ENCODE measurements around the gene CDH4.

Gene CDH4

DNA sequence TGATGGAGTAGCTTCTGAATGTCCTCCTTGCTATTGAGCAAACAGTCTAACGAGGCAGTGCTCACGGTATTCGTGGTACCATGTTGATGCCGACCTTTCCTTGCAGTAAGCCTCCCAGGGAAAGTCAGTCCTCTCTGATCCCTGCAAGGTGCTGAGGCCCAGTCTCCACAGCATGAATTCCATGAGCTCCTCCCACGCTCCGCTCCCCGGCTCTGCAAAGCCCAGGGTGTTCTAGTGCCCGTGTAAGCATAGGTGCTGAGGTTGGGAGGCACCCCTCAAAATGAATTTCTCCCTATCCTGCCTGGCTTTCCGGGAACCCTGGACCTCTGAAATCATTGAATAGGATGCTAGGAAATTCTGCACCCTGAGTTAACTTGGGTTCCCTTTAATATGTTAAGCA is 562.7 kb downstream of the CDH4 start:
- DNase-seq = no peak

DNA sequence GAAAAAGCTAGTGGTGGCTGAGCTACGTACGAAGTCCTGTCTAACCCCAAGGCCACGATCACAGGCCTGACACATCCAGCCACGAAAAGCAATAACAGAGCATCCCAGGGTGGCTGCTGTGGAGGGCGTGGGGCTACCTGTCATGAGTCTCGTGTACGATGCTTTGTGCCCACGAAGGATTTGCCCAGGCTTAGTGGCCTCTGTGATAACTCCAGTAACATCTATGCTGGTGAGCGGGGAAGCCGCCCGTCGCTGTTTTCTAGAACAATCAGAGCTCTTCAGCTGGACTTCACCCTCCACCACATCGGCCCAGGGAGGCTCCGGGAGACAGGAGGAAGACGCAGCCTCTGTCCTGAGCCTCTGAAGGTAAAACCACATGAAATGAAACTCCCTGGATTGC is 563.1 kb downstream of the CDH4 start:
- no peak for DNase-seq

DNA sequence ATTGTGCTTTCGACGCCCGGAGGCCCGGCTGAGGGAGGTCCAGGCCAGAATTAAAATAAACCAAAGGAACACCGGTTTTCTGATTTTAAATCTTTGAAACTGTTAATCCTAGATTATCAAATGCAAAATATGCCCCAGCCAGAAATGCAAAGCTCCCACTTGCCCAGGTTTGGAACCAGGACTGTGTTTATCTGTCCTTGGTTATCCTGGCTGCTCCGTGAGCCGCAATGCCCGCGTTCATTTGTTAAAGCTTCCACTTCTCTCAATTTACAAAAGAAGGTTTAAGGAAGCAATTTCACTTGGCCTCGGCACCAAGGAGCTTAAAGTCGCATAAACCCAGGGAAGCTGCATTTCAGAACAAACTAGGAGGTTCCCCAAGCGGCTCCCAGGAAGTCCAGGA is 563.6 kb downstream of the CDH4 start:
- DNase-seq = no peak

DNA sequence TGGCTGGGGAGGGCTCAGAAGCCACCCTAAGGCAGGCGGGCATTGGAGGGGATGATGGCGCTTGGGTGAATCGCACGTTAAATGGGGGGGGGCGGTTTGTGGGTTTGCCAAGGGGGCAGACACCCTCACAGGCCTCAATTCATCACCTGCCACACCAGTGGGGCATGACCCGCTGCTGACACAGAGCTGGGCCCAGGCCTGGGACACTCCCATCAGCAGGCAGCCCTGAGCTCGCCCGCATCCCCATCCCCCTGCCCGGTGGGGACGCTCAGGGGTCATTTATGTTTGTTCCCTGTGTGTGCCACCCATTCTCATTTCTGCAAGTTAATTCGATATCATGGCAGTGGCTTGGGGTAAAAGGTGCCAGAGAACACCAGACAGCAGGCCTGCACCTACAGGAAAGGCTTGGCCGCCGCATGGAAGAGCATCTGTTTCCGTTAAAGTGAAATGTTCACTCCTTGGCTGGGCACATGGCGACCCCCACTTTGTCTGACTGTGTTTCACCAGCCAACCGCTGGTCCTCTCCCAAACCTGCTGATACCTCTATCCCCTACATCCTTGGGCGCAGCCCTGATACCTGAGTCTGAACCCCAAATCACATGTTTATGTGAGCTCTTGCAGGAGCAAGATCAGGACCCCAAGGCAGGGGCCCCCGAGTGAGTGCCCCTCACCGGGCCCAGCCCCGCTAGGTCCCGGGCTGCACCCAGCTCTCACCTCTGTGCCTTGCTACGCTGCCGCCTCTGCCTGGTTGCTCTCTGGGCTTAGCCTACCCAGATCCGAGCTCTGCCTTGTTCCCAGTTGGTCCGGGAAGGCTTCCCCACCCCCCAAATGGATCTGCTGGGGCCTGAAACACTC is 564.8 kb downstream of the CDH4 start:
- no peak for DNase-seq

DNA sequence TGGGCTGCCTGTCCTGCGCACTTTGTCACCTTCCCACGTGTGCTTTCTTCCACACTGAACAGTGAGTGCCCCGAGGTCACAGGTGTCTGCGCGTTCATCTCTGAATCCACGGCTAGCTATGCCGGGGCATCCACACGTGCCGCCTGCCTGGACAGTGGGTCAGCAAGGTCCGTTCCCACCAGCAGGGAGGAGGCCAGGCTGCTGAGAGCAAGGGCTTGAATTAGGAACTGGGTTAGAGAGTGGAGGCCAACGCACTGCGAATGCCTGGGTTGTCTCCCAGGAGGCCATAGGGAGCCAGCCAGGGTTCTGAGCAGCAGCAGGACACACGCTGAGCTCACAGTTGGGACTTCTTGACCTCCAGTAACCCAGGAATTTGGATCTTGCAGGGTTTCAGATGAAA is 565.5 kb downstream of the CDH4 start:
- DNase-seq = no peak

DNA sequence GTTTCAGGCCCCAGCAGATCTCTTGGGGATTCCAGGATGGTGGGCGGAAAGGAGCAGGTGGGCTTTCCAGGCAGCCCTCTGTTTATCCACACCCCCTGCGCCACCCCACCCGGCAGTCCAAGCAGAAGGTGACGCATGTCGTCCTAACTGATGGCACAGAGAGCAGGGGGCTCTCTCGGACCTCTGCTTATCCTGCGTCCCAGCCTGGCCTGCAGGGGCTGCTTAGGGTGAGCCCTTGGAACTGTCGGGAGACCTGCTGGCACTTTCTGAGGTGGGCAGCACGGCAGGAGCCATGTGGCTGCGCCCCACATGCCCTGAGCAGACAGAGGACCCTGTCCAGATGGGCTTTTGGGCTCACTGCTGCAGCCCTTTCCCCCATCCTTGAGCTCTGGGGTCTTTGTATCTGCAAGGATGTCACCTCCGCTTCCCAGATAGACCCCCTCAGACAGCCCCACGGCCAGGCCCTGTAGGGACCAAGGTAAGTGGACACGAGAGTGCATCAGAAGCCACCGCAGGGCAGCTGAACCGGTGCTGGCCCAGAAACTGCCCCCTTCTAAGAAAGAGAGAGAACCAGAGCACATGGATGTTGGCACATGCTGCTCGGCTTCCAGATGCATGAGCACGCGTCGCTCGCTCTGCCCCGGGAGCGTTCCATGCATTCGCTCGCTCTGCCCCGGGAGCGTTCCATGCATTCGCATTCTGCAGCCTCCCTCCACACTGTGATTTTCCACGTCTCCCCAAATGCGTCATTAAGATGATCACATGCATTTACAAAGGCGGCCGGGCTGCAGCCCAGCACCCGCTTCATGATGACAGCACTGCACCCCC is 566.9 kb downstream of the CDH4 start:
- DNase-seq = no peak

DNA sequence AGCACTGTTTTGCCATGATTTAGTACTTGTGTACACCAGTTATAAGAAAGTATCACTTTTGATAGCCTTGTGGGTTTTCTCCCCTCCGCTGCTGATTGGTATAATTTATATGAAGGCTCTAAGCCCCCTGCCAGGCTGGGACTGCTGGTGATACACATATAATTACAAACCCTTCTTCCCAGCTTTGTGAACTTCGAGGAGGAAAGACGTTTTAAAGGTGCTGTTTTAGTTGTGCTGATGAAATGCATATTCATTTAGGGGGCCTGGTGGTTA is 567.4 kb downstream of the CDH4 start:
- DNase-seq = no peak

DNA sequence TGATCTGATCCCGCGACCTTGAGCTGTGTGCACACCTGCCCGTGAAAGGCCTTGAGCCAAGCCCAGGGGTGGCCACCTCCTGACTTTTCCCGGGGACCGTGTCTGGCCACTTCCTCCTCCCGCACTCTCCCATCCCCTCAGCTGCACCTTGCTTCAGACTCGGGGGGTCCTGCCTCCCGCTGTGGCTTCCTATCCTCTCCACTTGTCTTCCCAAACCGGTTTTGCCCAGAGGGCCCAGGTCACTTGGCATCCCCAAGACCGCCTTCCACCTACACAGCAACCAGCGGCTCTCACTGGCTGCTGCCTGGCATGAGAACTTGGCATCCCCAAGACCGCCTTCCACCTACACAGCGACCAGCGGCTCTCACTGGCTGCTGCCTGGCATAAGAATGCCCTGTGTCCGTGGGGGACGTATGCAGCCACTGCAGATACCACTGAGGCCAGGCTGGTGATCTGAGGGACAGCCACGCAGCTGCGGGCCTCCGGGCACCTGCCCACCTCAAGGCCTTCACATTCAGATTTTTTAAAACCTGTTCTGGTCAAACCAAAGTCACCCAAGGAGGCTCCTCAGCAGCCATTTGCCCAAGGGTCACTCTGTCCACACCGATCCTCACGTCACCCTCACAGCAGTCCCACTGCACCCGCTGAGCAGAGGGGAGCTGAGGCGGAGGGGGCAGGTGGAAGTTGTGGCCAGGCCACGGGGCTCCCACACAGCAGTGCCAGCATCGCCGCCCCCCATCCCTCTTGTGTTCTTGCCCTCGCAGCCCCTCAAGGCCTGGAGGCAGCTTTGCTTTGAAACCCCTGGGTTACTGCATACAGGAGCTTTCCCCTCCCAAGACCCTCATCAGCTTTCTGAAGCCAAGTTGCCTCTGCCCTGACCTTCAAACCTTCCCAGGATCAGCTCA is 568.1 kb downstream of the CDH4 start:
- no peak for DNase-seq

DNA sequence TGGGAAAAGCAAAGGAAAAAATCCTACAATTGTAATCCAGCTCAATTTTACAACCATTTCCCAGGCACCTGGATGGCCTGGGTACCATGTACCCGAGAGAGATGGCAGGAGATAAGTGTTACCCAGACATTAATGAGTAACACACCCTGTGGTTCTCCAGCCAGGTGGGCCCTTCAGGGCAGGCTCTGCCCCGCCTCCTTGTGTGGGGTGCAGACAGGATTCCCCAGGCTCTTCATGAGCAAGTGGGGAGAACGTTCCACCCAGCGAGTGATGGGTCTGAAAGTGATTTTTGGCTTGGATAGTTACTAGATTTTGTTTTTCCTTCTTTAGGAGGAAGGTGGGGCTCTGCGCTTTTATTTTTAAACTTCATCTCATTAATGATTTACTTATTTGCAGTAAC is 569.7 kb downstream of the CDH4 start:
- no peak for DNase-seq

DNA sequence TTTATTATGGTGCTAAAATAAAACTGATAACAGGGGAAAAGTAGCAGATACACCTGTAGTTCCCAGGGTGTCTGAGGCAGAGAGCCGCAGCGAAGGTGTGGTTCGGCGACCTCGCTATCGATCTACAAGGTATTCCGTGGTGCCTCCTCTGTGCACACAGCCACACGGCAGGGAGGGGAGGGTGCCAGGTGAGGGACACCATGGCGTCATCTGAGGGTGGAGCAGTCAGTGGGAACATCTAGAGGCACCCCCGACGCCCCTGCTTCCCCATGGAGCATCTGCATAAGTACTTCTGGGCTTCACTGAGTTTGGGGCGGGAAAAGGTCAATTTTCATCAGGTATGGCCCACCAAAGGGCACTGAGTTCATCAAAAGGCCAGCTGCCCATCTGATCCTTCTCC is 570.3 kb downstream of the CDH4 start:
- no peak for DNase-seq

DNA sequence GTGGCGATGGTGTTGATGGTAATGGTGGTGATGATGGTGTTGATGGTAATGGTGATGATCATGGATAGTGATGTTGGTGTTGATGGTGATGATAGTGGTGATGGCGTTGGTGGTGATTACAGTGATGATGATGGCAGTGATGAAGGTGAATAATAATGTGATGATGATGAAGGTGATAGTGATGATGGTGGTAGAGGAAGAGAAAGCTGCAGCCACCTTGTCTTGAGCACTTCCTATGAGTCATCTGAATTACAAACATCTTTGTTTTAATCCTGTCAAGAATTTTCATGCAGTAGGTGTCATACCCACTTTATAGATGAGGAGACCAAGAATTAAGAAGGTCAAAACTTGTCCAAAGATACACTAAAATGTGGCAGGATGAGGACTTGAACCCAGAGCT is 571.2 kb downstream of the CDH4 start:
- DNase-seq = no peak

DNA sequence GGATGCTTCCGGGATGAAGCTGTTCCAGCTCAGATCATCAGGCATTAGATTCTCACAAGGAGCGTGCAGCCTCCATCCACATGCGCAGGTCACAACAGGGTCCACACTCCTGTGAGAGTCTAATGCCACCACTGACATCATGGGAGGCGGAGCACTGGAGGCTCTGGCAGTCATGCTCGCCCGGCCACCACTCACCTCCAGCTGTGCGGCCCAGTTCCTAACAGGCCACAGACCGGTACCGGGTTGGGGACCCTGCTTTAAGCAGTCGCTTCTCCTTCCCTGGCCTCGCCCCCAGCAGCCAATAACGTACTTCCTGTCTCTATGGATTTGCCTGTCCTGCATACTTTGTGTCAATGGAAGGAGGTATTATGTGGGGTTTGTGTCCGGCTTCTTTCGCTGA is 576.8 kb downstream of the CDH4 start:
- no peak for DNase-seq

DNA sequence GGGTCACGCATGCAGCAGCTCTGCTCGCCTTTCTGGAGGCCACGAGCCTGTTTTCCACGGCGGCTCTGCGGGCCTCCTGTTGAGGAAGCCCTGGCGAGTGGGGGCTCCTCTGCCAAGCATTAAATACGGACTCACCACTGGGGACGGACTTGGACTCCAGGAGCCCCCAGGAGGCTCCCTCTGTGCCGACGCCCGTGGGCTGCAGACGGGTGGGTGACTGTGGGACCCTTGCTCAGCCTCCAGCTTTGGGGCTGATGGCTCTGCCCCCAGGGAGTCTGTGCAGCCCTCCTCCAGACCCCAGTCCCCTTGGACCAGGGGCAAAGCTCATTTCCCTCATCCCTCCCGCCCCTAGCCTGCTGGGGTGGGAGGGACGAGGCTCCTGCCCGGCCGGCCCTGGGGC is 577.5 kb downstream of the CDH4 start:
- DNase-seq = no peak

DNA sequence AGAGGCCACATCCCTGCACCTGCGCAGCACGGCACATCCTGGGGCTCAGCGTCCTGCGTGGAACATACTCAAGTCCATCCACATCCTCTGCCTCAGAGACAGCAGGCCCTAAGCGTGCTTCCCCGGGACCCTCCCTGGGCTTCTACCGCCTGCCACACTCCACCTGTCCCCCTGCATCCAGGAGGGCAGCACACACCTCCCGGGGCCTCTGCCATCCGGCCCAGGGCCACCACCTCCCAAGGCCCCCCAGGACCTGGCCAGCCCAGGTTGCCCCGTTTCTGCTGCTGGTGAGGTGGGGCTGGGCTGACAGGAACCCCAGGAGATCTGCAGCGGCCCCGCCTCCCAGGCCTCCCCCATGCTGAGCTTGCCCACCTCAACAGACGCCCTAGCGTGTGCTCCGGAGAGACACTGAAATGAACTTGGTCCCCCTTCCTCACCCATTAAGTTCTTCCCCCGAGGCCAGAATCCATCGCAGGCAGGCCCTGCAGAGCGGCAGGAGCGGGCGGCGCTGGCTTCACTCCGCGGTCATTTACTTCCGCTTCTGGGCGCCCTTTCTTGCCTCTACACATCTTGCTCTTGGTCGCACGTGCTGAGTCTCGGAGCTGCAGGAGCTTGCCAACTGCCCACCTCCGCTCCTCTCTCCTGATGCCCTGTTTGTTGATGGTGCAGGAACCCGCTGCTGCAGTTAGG is 578.3 kb downstream of the CDH4 start:
- DNase-seq = no peak

DNA sequence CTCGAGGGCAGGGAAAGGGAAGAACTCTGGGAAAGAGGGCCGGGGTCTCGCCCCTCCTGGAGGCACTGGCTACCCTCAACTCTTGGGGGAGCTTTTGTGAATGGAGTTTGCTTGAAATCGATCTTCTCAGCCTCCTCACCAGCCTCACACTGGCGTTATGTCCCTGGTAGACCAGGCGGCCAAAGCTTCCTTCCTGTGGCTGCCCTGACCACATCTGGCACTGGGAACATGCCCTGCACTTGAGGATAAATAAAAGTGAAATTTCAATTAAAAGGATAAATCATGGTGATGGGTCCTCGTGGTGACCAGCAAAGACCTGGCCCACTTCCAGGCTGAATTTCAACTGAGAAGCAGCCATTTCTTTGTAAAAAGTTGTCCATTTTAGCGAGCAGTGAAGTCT is 578.9 kb downstream of the CDH4 start:
- DNase-seq = no peak

DNA sequence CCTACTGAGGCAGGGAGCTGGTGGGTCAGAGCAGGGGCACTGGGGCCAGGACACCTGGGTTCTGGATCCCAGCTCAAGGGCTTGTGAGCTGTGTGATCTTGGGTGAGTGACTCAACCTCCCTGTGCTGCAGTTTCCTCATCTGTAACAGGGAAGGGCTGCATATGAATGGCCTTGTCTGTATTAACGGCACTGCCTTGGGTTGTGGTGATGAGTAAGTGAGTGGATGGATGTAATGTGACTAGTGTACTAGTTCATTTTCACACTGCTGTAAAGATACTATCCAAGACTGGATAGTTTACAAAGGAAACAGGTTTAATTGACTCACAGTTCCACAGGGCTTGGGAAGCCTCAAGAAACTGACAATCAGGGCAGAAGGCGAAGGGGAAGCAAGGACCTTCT is 580.1 kb downstream of the CDH4 start:
- no peak for DNase-seq

DNA sequence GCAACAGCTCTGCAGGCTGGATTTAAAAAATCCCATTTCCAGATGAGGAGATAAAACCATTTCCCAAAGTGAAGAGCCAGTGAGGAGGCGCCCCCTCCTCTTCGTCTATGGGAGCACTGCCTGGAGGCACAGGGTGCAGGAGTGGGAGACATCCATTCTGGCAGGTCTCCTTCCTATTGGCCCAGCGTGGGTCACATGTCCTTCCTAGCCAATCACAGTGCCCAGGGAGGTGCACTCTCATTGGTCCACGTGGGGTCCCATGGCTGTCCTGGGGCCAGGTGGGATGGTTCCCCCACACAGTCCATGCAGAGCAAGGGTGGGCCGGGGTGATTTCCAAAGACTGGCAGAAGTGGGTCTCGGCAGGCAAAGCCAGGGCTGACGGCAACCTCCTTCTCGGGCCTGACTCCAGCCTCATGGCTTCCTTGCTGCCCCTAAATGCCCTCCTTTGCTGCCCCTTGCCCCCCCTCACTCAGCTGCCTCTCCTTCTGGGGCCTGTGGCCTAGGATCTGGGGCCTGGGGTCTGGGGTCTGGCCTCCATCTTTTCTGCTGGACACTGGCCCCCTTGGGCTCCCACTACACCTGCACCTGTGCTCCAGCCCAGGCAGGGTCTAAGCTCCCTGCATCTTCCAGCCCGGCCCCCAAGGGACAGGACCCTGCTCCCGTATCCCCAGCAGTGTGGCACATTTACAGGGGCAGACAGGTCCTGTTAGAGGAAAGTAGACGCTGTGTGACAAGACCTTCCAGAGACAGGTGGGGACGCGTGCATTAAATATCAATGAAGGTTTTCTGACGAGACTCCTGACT is 581.9 kb downstream of the CDH4 start:
- no peak for DNase-seq

DNA sequence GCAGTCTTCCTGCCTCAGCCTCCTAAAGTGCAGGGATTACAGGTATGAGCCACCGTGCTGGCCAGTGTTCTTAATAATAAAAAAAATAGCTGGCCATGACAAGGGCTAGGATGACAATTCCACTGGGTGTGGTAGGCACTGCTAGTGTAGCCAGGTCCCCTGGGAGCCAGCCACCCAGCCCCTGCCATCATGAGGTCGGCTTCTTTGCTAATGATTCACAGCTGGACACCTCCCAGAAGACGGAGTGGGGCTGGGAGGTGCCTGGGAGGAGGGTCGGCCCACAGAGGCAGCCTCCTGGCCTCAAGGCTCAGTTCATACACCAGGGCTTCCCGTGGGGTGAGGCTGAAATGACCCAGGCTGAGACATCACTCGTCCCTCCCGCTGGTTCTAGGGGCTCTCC is 583.2 kb downstream of the CDH4 start:
- DNase-seq = no peak

DNA sequence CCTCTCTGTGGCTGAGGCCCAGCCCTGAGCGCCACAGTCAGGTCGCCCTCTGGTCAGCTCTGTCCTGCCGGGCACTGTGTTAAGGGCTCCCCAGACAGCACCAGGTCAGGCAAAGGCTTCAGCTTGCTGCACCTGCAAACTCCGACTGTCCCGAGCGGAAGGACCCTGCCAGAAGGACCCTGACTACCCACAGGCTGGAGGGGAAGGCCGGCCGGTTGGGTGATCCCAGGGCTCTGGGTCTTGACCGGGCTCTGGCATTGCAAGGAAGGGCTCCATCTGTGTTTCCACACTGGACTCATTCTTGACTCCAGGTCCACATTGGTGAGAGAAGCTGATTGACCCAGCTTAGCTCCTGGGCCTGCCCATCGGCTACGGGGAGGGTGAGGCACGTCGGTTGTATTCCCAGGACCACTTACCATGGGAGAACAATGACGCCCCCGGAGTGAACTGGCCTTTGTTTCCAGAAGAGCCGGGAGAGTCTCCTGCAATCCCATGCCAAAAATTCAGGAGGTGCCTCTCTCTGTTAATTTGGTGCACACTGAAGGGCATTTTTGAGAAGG is 583.8 kb downstream of the CDH4 start:
- DNase-seq = no peak

DNA sequence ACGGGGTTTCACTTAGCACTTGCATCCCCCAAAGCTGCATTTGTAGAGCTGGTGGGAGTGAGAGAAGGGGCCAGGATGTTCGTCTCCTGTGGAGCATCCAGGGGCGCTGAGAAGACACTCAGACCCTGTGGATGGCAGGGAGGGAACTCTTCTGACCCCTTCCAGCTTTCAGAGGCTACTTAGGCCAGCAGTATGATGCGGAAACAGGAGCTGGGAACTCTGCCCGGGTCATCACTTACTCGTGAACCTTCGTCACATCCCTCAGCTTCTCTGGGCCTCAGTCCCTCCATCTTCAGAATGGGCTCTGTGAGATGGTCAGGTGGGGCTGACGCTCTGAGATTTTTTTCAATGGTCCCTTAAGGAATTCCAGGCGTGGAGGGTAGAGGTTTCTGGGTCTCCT is 585.1 kb downstream of the CDH4 start:
- DNase-seq = no peak

DNA sequence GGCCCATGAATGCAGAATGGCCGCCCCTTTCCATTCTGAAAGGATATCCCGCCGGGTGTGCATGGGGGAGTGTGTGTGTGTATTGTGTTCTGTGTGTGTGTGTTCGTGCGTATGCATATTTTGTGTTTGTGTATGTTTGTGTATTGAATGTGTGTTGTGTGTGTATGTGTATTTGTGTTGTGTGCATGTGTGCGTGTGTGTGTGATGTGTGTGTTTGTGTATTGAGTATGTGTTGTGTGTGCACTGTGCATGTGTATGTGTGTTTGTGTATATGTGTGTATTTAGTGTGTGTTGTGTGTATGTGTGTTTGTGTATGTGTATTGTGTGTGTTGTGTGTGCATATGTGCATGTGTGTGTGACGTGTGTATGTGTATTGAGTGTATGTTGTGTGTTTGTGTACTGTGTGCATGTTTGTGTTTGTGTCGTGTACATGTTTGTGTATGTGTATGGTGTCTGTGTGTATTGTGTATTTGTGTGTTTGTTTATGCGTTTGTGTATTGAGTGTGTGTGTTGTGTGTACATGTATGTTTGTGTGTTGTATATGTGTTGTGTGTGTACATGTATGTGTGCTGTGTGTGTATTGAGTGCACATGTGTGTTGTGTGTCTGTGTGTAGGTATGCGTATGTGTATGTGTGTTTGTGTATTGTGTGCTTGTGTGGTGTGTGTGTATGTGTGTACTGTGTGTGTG is 587.3 kb downstream of the CDH4 start:
- no peak for DNase-seq

Data from CD4-positive, alpha-beta T cell treated with Interleukin-17A for 1 hour (primary cell).